ENCODE data around the gene PECR. TPM values are rescaled to one million over a fixed set of nuclear protein-coding genes. Genes with fewer than 3 reads are reported as not detected.
"Not testable (repeated sequence)": the region's sequence is repeated elsewhere in the genome, so short reads cannot be mapped to it uniquely, and the experiment has no call there.

The PECR gene
- polyA plus RNA-seq, 4 donors = 10.7 to 52.2 (median 40.5) TPM

DNA sequence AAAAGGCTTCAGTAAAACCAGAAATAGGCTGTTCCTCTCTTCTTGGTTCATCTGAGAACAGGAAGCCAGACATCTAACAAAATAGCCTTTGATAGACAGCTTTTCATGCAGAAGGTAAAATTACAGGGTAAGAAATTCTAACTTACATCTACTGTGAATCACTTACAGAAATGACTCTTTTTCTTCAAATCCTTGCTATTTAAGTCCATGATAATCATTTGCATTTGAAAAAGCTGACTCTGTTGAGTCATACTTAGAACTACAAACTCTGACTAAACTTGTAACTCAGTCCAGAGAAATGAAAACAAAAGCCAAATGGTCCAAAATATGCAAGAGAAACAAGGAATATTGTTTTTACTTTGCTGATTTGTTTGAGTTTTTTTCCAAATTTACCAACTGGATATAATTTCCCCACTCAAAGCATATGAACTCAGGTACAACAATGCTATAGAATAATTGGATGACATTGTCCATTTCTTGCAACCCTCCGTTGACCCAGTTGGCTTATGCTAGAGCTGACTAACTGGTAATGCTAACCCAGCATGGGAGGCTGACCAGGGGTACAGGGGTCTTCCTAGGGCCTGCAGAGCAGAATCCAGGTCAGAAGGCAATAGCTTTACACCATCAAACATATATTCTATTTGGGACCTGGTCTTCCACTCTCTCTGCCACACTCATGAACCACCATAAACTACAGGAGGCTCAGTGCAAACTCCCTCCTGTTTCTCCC lies 49.5 kb downstream of the PECR start:
- DNase-seq (ENCODE audit: low read depth in 4 of 4, low spot score in 3 of 4) = no peak

DNA sequence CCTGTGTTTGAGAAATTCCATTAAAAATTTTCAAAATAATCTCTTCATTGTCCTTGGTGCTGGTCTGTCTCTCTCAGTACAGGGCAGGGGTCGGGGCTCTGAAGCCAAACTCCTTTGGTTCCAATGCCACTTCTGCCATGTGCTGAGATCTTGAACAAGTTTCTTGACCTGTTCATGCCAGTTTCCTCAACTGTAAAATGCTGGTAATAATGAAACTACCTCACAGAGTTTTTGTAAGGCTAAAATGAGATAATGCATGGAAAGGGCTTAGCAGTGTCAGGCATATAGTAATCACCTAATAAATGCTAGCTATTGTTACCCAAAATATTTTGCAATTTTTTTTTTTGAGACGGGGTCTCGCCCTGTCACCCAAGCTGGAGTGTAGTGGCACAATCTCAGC lies 51.4 kb downstream of the PECR start:
- DNase-seq (ENCODE audit: low read depth in 4 of 4, low spot score in 3 of 4) = no peak

DNA sequence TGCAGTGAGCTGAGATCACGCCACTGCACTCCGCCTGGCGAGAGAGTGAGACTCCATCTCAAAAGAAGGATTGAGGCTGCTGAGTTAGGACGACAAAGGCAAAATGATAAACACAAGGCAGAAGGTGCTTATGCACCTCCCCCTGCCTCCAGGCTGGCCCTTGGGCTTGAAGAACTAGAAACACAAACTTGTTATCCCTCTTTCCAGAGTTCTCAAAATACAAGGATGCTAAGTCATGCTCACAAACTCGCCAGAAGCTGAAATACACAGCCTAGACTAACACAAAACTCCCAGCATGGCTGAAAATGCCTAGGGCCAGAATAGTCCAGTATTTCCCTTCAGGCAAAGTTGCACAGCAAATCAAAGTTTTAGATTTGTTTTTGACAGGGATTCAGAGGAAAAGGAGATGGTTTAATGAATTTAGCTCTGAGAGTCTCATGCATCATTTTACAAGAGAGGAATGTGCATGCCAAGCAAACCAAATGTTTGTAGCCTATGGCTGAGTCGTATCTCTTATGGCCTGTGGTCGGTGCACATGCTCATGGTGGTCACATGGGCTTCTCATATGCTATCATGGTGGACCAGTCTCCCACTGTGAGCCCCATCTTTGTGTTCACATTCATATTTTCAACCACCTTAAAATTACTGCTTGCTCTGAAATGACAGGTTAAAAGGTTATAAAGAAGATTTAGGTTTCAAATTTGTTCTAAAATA lies 52.0 kb downstream of the PECR start:
- DNase-seq (ENCODE audit: low read depth in 4 of 4, low spot score in 3 of 4) = no peak

DNA sequence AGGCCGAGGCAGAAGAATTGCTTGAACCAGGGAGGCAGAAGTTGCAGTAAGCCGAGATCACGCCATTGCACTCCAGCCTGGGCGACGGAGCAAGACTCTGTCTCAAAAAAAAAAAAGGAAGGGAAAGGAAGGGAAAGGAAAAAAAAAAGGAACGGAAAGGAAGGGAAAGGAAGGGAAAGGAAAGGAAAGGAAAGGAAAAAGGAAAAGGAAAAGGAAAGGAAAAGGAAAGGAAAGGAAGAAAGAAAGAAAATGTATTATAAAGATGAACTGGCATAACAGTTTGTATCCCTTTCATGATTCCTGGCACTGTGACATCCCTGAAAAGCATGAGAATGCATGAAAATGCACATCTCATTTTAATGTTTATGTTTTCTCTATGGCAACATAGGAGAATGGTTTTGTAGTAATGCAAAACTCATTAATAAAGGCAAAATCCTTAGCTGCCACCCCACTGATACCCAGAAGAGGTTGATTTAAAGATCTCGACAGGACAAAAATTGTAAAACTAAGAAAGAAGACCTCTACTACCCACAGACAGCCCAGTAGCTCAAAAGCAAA lies 56.8 kb downstream of the PECR start:
- no peak for DNase-seq (ENCODE audit: low read depth in 4 of 4, low spot score in 3 of 4)

DNA sequence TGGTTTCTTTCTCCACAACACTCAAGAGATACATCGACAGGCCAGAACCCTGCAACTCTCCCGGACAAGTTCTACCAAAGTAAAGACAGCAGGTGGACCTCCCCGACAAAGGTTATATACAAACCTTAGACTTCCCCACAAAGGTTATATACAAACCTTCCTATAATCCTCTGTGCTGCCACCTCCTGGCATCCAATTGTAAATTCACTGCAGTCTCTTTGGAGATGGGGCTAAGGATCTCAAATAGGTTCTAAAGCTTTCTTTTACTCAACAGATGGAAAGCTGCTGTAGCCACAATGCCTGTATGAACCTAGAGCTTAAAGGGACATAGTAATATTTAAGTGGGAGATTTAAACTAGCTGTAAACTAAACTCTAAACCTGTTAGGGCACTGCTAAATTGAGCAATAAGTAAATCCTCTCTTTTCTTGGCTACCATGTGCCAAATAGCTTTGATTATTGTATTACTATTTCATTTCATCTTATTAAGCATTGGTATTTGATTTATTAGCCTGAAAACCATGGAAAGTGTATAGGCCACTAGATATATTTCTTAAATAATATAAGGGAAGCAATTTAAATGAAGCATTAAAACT lies 58.5 kb downstream of the PECR start:
- no peak for DNase-seq (ENCODE audit: low read depth in 4 of 4, low spot score in 3 of 4)

DNA sequence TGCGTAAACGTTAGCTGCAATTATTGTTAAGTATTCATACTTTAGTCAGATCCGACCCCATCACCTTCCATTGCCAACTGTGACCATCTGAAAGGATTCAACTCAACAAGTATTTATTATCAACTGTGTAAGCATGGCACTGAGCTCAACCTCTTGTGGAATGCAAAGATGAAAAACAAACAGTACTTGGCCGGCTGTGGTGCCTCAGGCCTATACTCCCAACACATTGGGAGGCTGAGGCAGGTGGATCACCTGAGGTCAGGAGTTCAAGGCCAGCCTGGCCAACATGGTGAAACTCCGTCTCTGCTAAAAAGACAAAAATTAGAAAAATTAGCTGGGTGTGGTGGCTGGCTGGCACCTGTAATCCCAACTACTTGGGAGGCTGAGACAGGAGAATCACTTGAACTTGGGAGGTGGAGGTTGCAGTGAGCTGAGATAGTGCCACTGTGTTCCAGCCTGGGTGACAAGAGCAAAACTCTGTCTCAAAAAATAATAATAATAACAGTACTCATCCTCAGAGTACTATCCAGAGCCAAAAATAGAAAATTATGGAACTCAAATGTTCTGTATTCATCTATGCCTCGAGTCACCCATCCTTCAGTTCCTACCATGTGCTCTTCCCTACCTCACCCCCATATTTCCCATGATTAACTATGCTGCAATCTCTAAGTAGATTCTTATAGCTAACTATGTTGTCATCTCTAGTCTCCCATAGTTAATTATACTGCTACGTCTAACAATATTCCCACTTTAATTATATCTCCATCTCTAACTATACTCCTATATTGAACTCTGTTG lies 59.6 kb downstream of the PECR start:
- DNase-seq (ENCODE audit: low read depth in 4 of 4, low spot score in 3 of 4) = no peak

DNA sequence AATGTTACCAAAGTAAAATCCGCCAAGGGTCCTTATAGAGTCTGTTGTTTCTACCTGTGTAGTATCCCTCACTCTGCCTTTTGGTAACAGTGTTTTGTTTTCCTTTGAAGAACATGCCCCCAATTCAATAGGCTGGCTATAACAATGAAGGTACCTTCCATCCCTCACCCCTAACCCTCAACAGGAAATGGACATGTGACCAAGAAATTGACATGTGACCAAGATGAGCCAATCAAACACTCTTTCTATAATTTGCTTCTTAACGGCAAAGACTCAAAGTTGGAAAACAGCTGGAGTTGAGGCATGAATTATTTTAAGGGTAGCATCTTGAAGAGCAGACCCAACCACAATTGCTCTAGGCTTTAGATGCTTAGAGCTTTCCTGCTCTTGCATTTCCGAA lies 62.9 kb downstream of the PECR start:
- no peak for DNase-seq (ENCODE audit: low read depth in 4 of 4, low spot score in 3 of 4)

DNA sequence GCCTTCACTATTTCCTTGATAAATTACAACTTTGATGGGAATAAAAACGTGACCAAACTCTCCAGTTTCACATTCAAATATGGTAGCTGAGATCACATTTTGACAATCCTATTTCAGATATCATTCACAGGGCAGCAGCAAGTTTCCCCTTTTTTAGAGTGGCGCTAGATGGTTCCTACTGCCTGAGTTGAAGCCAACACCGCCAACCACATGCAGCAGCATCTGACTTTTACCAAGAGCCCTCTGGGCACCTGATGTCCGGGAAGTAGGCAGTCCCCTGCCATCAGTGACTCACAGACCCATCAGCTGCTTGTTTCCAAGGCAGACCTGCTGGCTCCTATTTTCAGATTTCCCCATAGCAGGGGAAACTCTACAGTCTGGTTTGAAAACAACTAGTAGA lies 64.2 kb downstream of the PECR start:
- DNase-seq (ENCODE audit: low read depth in 4 of 4, low spot score in 3 of 4) = no peak

DNA sequence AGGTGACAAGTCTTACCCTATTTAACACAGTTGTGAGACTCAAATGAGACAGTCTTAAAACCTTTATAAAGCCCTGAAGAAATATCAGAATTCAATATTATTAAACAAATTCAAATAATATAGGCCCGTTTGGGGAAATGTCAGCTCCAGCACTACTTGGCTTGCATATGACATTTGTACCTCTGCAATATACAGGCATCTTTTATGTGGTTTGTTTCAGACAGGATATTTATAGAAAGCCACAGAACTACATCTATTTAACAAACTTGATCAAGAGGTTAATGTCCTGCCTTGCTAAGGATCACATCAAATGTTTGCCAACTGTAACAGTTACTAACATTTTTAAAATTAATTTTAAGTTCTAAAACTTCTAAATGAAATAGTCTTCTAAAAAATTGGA lies 65.0 kb downstream of the PECR start:
- DNase-seq (ENCODE audit: low read depth in 4 of 4, low spot score in 3 of 4) = no peak

DNA sequence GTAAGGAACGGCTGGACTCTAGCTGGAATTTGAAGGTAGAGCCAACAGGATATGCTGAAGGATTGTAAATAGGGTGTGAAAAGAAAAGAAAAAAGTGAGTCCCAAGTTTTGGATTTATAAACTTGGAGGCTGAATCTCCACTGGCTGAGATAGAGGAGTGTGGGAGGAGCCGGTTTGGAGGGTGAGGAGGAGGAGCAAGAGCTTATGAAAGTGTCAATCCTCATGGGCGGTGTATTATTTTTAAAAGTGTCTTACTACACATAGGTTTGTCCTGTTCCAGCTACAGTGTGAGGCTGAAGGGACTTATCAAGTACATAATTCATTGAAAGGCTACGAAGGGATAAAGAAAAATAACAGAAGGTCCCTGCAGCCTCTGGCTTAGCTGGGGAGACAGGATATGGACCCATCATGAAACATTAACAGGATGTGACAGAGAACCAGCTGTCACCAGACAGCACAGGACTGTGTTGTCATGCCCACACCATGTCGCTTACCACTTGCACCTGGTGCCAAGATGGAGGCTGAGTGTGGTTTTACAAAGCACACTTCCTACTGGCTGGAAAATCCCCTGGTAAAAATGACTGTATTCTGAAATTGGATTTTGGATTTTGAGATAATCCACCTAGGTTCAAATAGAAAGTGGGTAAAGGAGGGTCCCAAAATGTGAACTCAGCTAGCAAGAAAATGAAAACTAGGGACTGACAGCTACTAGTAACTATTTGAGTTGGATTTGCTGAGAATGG lies 65.7 kb downstream of the PECR start:
- no peak for DNase-seq (ENCODE audit: low read depth in 4 of 4, low spot score in 3 of 4)

DNA sequence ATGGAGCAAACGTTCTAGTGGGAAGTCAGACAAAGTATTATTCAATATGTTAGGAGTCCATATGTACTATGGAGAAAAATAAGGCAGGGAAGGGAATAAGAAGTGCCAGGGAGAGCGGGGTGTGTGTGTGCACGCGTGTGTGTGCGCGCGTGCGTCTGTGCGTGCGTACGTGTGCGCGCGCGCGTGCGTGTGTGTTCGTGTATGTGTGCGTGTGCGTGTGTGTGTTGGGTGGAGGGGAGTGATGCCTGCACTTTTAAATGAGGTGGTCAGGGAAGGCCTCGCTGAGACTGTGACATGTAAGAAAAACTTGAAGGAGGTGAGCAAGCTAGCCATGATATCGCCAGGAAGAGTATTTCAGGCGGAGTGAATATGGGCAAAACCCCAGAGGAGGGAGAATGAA lies 66.6 kb downstream of the PECR start:
- DNase-seq (ENCODE audit: low read depth in 4 of 4, low spot score in 3 of 4) = no peak

DNA sequence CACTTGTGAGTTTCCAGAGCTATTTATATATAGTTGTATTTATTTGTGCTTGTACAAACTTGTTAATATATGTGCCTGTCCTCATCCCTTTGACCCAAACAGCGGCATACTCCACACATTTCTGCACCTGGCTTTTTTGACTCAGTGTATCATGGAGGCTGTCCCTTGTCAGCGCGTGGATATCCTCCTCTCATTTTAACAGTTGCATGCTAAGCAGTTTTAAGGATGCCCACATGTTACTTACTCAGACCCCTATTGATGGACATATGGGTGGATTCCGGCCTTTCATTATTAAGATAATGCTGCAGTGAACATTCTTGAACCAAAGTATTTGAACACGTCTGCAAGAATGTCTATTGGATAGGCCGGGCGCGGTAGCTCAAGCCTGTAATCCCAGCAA lies 67.6 kb downstream of the PECR start:
- DNase-seq (ENCODE audit: low read depth in 4 of 4, low spot score in 3 of 4) = no peak

DNA sequence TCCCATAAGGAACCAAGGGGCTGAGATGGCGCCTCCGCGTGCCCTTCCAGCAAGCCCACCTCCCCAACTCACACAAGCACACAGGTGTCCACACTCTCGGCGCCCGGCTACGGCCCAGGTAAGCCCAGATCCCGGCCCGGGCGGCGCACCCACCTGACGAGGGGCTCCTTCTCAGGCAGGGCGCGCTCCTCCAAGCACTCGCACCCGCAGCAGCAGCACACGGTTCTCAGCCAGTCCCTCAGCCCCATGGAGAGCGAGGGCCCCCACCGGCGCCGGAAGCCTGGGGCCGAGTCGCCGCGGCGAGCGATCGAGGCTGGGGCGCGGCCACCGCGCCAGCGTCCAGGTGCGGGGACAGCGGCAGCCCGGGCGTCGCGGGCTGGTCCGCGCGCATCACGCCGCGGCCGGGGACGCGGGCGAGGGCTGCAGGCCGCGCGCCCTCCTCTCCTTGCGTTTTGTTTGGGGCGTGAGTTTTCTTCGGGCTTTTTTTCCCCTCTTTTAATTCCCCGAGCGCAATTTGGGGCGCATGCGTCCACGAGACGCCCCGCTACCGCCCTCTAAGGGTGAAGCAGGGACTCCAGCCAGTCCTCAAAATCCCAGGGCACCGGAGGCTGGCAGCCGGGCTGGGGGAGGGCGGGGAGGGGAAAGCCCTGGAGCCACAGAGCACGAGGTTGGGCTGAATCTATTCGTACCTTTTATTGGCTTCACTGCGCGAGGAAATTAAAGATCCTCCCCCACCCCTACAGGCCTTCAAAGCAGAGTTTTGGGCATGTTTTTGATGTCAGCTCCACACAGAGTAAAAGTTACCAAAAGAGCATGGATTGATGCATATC lies 68.3 kb downstream of the PECR start, which contains the start of gene MREG:
TSS of gene MREG (minus strand) at position 472 of the 830 bp plus-strand sequence. CDS start at position 248, 224 bp downstream.
- peak in 3 of 4 donors; percentile 61 to 74 (median 64) for DNase-seq (ENCODE audit: low read depth in 4 of 4, low spot score in 3 of 4)

DNA sequence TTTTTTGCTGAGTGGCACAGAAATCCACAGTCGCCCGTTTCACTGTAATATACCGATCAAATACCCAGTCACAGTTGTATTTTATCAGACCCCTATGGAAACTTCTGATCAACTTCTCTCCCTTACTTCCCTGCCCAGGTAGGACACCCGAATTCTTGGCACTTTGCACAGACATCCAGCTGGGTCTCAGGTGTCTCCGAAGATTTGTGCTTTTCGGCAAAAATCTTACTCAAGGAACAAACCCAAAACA lies 68.9 kb downstream of the PECR start:
- DNase-seq (ENCODE audit: low read depth in 4 of 4, low spot score in 3 of 4) = no peak

DNA sequence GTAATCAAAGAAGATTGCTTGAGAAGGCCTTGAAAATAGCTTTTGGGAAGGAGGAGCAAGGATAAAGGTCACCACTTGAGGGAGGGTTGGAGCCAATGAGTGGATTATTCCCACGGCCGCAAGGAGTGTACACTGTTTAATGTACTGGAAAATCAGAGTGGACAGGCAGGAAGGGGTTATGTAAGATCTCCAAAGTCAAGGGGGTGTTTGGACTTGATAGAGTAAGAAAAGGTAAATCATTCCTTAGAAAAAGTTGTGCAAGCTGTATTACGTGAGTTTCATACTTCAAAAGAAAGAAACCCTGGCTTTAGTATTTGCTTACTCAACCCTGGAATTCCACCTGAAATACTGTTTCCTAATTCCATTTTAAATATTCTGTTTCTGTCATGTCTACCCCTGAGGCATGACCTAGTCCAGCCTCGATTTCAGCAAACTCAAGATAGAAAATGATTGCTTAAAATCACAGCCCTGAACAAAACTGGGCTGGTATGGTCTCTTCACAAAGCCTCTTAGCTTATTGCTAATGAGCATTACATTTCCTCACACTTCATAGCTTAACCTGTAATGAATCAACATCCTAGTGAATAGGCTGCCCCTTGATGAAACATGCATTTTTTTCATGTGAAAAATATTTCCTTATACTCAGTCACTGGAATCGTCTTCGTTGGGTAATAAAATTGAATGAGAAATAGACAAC lies 69.3 kb downstream of the PECR start:
- DNase-seq (ENCODE audit: low read depth in 4 of 4, low spot score in 3 of 4) = no peak

DNA sequence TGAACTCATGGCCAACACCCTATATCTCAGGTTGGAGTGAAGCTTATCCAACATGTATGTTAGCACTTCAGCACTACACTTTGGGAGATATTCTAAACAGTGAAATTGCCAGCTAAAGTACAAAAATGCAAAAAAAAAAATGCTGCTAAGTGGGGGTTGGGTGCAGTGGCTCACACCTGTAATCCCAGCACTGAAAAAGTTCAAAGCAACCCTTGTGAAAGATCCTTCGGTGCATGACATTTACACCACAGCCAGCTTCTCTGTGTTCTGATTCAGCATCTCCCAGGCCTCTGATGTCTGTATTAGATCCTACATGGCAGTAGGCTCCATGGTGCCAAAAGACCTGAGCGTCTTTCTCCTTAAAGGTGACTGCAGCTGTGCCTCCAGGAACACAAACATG lies 72.4 kb downstream of the PECR start:
- DNase-seq (ENCODE audit: low read depth in 4 of 4, low spot score in 3 of 4) = not testable (repeated sequence)

DNA sequence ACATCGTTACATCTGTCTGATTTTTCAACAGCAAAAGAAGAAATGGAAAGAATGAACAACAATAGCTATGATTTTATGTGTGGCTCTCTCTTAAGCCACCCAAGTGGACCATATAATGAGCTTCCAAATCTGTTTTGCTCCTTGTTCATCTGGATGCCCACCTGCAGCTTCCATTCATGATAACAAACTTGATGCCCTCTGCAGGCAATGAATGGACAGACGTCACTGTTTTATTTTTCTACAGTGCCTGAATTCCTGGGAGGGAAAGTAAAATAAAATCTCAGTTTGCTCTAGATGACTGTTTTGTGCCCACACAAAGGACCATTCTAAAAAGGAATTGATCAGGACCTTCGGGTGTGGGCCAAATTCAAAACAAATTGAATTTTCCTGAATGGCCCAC lies 73.2 kb downstream of the PECR start:
- DNase-seq (ENCODE audit: low read depth in 4 of 4, low spot score in 3 of 4) = no peak

DNA sequence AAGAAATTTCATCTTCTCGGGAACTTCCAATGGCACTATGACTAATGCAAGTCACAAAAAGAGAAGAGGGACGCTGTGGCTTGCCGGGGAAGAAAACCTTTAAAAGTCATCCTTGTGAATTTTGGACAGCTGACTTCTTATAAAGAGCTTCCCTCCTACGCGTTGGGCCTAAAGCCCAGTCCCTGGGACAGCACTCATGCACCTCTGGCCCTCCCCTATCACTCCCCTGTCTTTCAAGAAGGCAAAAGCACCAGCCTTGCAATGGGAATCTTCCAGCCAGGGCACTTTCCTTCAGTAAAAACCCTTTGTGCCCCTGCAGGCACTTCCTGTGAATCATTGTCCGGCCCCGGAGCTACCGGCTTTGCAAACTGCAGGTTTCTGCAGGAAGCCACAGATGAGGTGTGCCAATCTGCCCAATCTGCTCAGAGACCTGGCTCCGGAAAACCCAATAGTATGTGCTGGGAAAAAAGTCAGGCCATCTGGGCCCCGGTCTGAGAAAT lies 75.4 kb downstream of the PECR start:
- DNase-seq (ENCODE audit: low read depth in 4 of 4, low spot score in 3 of 4) = no peak

Data from left renal pelvis (tissue), 4 donors.